H1 (cell line): ENCODE measurements around the gene DKKL1. TPM values are rescaled to one million over a fixed set of nuclear protein-coding genes. Genes with fewer than 3 reads are reported as not detected.

Experiments
- CTCF ChIA-PET: fragments of 300-600 bp; sonication (Branson Sonifier 250); formaldehyde crosslinking; loops from one replicate; lab custom pipeline; 2021; ENCODE audit not compliant: partially characterized antibody; lab: Charles Lee
- POLR2A ChIA-PET: fragments of 300-600 bp; sonication (Branson Sonifier 250); formaldehyde crosslinking; loops from one replicate; lab custom pipeline; 2021; ENCODE audit warnings: inconsistent platforms; ENCODE audit not compliant: partially characterized antibody; lab: Charles Lee
- DNase-seq, 2 experiments: peaks; one replicate each; pipeline versions ENCODE4 v3.0.0 to v3.0.0-alpha.2; 2010 to 2022; ENCODE audit warnings: low spot score in 2 of 2, low read depth in 1 of 2, mixed read lengths in 1 of 2
- FAIRE-seq: peaks from 2 replicates; lab custom pipeline; 2011; peaks lifted over from hg19 to GRCh38; lab: Jason Lieb, UNC
- H2AFZ ChIP-seq: 2 replicates; pipeline ENCODE4 v1.8.1; 2012; ENCODE audit warnings: low read length, inconsistent platforms
- H2AK5ac ChIP-seq: 2 replicates; pipeline ENCODE4 v1.6.1; 2013; ENCODE audit warnings: low read depth, low read length
- H2BK120ac ChIP-seq: replicated peaks from 2 replicates; pipeline ENCODE3; 2013; ENCODE audit warnings: low read depth, low read length, inconsistent platforms
- H2BK12ac ChIP-seq: 2 replicates; pipeline ENCODE4 v1.6.1; 2013; ENCODE audit warnings: low read depth, low read length
- H2BK15ac ChIP-seq: 2 replicates; pipeline ENCODE4 v1.6.1; 2013; ENCODE audit warnings: low read length
- H2BK20ac ChIP-seq: 2 replicates; pipeline ENCODE4 v1.6.1; 2013; ENCODE audit warnings: low read length
- H2BK5ac ChIP-seq: 2 replicates; pipeline ENCODE4 v1.6.1; 2013; ENCODE audit warnings: low read depth, low read length
- H3K14ac ChIP-seq: 2 replicates; pipeline ENCODE4 v1.6.1; 2013; ENCODE audit warnings: inconsistent platforms; ENCODE audit not compliant: insufficient read length
- H3K18ac ChIP-seq: 2 replicates; pipeline ENCODE4 v1.6.1; 2013; ENCODE audit warnings: low read length; ENCODE audit errors: extremely low read depth
- H3K23ac ChIP-seq: 2 replicates; pipeline ENCODE4 v1.6.1; 2013; ENCODE audit warnings: inconsistent platforms; ENCODE audit not compliant: insufficient read length
- H3K23me2 ChIP-seq: 2 replicates; pipeline ENCODE4 v1.6.1; 2013; ENCODE audit warnings: low read depth, low read length
- H3K27ac ChIP-seq: 2 replicates; pipeline ENCODE4 v1.6.1; 2011; ENCODE audit warnings: low read depth, low read length, inconsistent platforms
- H3K27me3 ChIP-seq, 4 experiments: replicated peaks in 1 of 4; 1 replicate in 1 of 4; 2 replicates in 3 of 4; pipeline versions ENCODE4 v1.6.1 to v1.8.1; 2011 to 2013; ENCODE audit warnings: low read length in 3 of 4, mild to moderate bottlenecking in 3 of 4, inconsistent platforms in 2 of 4, mixed read lengths in 2 of 4, moderate library complexity in 1 of 4; ENCODE audit not compliant: control insufficient read depth in 3 of 4, insufficient read depth in 3 of 4; ENCODE audit errors: extremely low read depth in 1 of 4
- H3K36me3 ChIP-seq, 4 experiments: 2 replicates each; pipeline versions ENCODE4 v1.6.1 to v1.8.1; 2011 to 2013; ENCODE audit warnings: mild to moderate bottlenecking in 4 of 4, low read length in 3 of 4, moderate library complexity in 2 of 4, control low read depth in 1 of 4, inconsistent platforms in 1 of 4; ENCODE audit not compliant: insufficient read depth in 4 of 4, control insufficient read depth in 2 of 4
- H3K4ac ChIP-seq: replicated peaks from 2 replicates; pipeline ENCODE3; 2013; ENCODE audit warnings: low read length, low read depth, mixed read lengths, inconsistent platforms; ENCODE audit not compliant: insufficient read length
- H3K4me1 ChIP-seq, 4 experiments: replicated peaks in 1 of 4; 1 replicate in 1 of 4; 2 replicates in 3 of 4; pipeline versions ENCODE4 v1.6.1 to v1.8.1; 2011 to 2013; ENCODE audit warnings: low read length in 3 of 4, inconsistent platforms in 2 of 4, mixed read lengths in 1 of 4; ENCODE audit not compliant: insufficient read depth in 4 of 4, control insufficient read depth in 3 of 4
- H3K4me2 ChIP-seq, 2 experiments: 2 replicates each; pipeline versions ENCODE4 v1.6.1 to v1.8.1; 2011 to 2013; ENCODE audit warnings: low read depth in 2 of 2, low read length in 2 of 2, control low read depth in 1 of 2, inconsistent platforms in 1 of 2, mild to moderate bottlenecking in 1 of 2; ENCODE audit not compliant: insufficient read depth in 1 of 2
- H3K4me3 ChIP-seq, 4 experiments: fragments of 200-600, 300-600 bp in 1 of 4; sonication (generic), shearing (Covaris generic), sonication (Bioruptor Twin) in 1 of 4; 2 replicates each; pipeline versions ENCODE4 v1.5.1 to v1.8.1; 2011 to 2016; ENCODE audit warnings: low read length in 4 of 4, low read depth in 3 of 4, control low read depth in 2 of 4, inconsistent platforms in 2 of 4, mild to moderate bottlenecking in 2 of 4, mixed read lengths in 1 of 4, moderate library complexity in 1 of 4; ENCODE audit not compliant: insufficient read depth in 2 of 4; ENCODE audit errors: extremely low read depth in 1 of 4
- H3K56ac ChIP-seq: replicated peaks from 2 replicates; pipeline ENCODE3; 2013; ENCODE audit warnings: low read depth, mild to moderate bottlenecking, mixed read lengths, low read length, inconsistent platforms; ENCODE audit not compliant: insufficient read length
- H3K79me1 ChIP-seq: 2 replicates; pipeline ENCODE4 v1.6.1; 2013; ENCODE audit warnings: low read depth, low read length, control low read depth
- H3K79me2 ChIP-seq, 2 experiments: 2 replicates each; pipeline versions ENCODE4 v1.6.1 to v1.8.1; 2012 to 2013; ENCODE audit warnings: low read length in 2 of 2, mild to moderate bottlenecking in 2 of 2, inconsistent platforms in 1 of 2; ENCODE audit not compliant: insufficient read depth in 2 of 2, control insufficient read depth in 1 of 2
- H3K9ac ChIP-seq, 4 experiments: replicated peaks in 1 of 4; 1 replicate in 1 of 4; 2 replicates in 3 of 4; pipeline versions ENCODE4 v1.6.1 to v1.8.1; 2011 to 2013; ENCODE audit warnings: low read depth in 3 of 4, low read length in 3 of 4, control low read depth in 2 of 4, mild to moderate bottlenecking in 2 of 4, moderate library complexity in 2 of 4, inconsistent platforms in 1 of 4; ENCODE audit errors: extremely low read depth in 1 of 4
- H3K9me3 ChIP-seq, 2 experiments: 2 replicates each; pipeline versions ENCODE4 v1.6.1 to v1.8.1; 2012 to 2013; ENCODE audit warnings: mild to moderate bottlenecking in 2 of 2, moderate library complexity in 2 of 2, control low read depth in 1 of 2, inconsistent platforms in 1 of 2, low read depth in 1 of 2, low read length in 1 of 2, mixed read lengths in 1 of 2; ENCODE audit not compliant: insufficient read depth in 2 of 2
- H4K20me1 ChIP-seq, 2 experiments: replicated peaks in 1 of 2; 2 replicates each; pipeline versions ENCODE3 to v1.8.1; 2011 to 2013; ENCODE audit warnings: inconsistent platforms in 2 of 2, low read length in 2 of 2, mild to moderate bottlenecking in 1 of 2; ENCODE audit not compliant: insufficient read depth in 2 of 2, control insufficient read depth in 1 of 2
- H4K5ac ChIP-seq: 2 replicates; pipeline ENCODE4 v1.6.1; 2013; ENCODE audit warnings: low read length, low read depth, mixed read lengths, inconsistent platforms; ENCODE audit not compliant: insufficient read length
- H4K8ac ChIP-seq: 2 replicates; pipeline ENCODE4 v1.8.0; 2013; ENCODE audit warnings: mild to moderate bottlenecking, moderate library complexity, low read length, inconsistent platforms; ENCODE audit not compliant: insufficient read depth; ENCODE audit errors: extremely low read depth
- H4K91ac ChIP-seq: replicated peaks from 2 replicates; pipeline ENCODE3; 2013; ENCODE audit warnings: low read length, mixed read lengths, inconsistent platforms; ENCODE audit not compliant: insufficient read length
- BACH1 ChIP-seq: IDR thresholded peaks from 2 replicates; pipeline ENCODE4 v1.6.1; 2012; ENCODE audit warnings: low read length, improper control_type of control experiment
- CHD2 ChIP-seq: IDR thresholded peaks from 2 replicates; pipeline ENCODE4 v1.6.1; 2012; ENCODE audit warnings: low read length, improper control_type of control experiment
- SP1 ChIP-seq: IDR thresholded peaks from 2 replicates; pipeline ENCODE4 v1.6.1; 2011; ENCODE audit warnings: low read depth, low read length
- TAF1 ChIP-seq: IDR thresholded peaks from 2 replicates; pipeline ENCODE4 v1.6.1; 2011; ENCODE audit warnings: mild to moderate bottlenecking, low read depth, low read length
- WGBS, 2 experiments: shearing (Covaris generic) in 1 of 2; methylation state at CpG; one replicate each; pipeline versions ENCODE4 v1.1.6 to v1.1.7; 2013 to 2015; ENCODE audit warnings: low lambda C conversion rate in 2 of 2, mixed read lengths in 2 of 2, inconsistent platforms in 1 of 2, low coverage in 1 of 2, missing lambda C conversion rate in 1 of 2; ENCODE audit not compliant: insufficient replicate concordance in 2 of 2, insufficient coverage in 1 of 2, insufficient read length in 1 of 2; ENCODE audit errors: extremely low coverage in 1 of 2, missing lambda C conversion rate in 1 of 2; 5-methylcytosine and 5-hydroxymethylcytosine counted together
- polyA plus RNA-seq, 7 experiments: library from polyadenylated mRNA; depleted of rRNA in 3 of 7; stranded (reverse) in 5 of 7; unstranded in 2 of 7; fragments of >200 nt in 5 of 7; fragments of 200-250 nt in 2 of 7; gene quantifications; 1 replicate in 5 of 7; 2 replicates in 1 of 7; 4 replicates in 1 of 7; pipeline versions ENCODE4 v1.2.1 to v1.2.3, GENCODE V29; 2011 to 2013; ENCODE audit warnings: missing spikeins in 2 of 7, mixed read lengths in 2 of 7
- total RNA-seq: library from RNA; stranded (reverse); fragmentation: NEBNext Ultra II Directional; extraction: Animal tissue kit (Norgen Biotek cat#: 25700); gene quantifications from 2 replicates; pipeline ENCODE4 v1.2.1, GENCODE V29; 2021
- TF ChIP-seq, protein P1 (sequence below): IDR thresholded peaks from 2 replicates; pipeline ENCODE4 v1.6.1; 2011; ENCODE audit warnings: low read length, improper control_type of control experiment

DKKL1 gene
- total and polyA plus RNA-seq, 2 of the 8 experiments (the other 6 are each of a cell fraction or from before 2014, with no cell fraction given): 2.6 to 6.8 TPM

DNA sequence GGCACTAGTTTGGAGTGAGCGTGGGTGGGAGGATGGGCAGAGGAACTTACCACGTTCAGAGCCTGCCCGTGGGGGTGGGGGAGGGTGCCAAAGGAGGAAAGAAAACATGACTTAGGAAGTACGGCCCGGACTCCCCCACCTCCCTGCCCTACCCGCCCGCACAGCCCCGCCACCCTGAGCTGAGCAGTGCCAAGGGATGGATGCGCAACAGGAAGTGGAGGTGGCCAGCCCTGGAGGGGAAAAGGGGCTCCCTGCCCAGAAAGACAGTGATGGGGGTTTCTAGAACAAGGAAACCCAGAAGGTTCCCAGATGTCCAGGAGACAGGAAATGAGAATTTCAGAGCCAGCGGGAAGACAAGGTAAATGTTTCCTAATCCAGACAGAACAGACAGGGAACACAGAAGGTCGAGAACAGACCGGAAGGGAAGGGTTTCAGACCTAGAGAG is 7.7 kb upstream of the DKKL1 start:
- POLR2A ChIA-PET: interaction anchor here (4.8 kb wide), 1 partner anchor 15 kb away, joined by 41 read pairs; no protein-coding TSS in a partner anchor
- Histone ChIP-seq H3K27ac (no peak overlapping the region), H3K56ac (no peak overlapping the region), H4K5ac (no peak overlapping the region), H2BK12ac (no peak overlapping the region), H4K20me1 (peaks cover 7 to 13% of the 10 kb centered on the region in 2 experiments), H2AFZ (no peak overlapping the region), H3K4ac (no peak overlapping the region), H3K18ac (no peak overlapping the region), H3K36me3 (peaks cover 33 to 88% (median 64%) of the 10 kb centered on the region in 4 experiments), H3K4me2 (no peak overlapping the region), H3K9ac (no peak overlapping the region), H4K8ac (no peak overlapping the region), H2AK5ac (no peak overlapping the region), H3K27me3 (no peaks in the 10 kb centered on the region), H3K79me2 (peaks cover 0 to 23% of the 10 kb centered on the region in 2 experiments; a peak in 3 of 4 replicates), H3K14ac (no peak overlapping the region), H2BK5ac (no peak overlapping the region), H3K79me1 (peaks cover 13% of the 10 kb centered on the region), H3K4me1 (peaks cover 0 to 6% (median 3%) of the 10 kb centered on the region in 4 experiments; a peak in 4 of 7 replicates), H3K9me3 (no peaks in the 10 kb centered on the region), H2BK20ac (no peak overlapping the region), H2BK120ac (no peak overlapping the region), H3K23me2 (no peaks in the 10 kb centered on the region), H2BK15ac (no peak overlapping the region), H3K23ac (no peak overlapping the region), H4K91ac (no peak overlapping the region), H3K4me3 (no peak overlapping the region)
- WGBS, 2 experiments: 90% methylated on average over 10 of the region's 12 CpGs; no CpG with 5 or more reads in 1 of the 2 experiments
- CTCF ChIA-PET: interaction anchor here (1.3 kb wide), 1 partner anchor 36 kb away, joined by 5 read pairs; no protein-coding TSS in a partner anchor
- FAIRE-seq: no peak
- no peak for DNase-seq
- TF ChIP-seq, protein P1, sequence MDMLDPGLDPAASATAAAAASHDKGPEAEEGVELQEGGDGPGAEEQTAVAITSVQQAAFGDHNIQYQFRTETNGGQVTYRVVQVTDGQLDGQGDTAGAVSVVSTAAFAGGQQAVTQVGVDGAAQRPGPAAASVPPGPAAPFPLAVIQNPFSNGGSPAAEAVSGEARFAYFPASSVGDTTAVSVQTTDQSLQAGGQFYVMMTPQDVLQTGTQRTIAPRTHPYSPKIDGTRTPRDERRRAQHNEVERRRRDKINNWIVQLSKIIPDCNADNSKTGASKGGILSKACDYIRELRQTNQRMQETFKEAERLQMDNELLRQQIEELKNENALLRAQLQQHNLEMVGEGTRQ: no peak
- TF ChIP-seq SP1: no peak
- no peak for TF ChIP-seq BACH1
- TF ChIP-seq TAF1: no peak
- no peak for TF ChIP-seq CHD2
